IMR-90 (cell line): ENCODE measurements around the gene KAZN. TPM values are rescaled to one million over a fixed set of nuclear protein-coding genes. Genes with fewer than 3 reads are reported as not detected.

Source experiments
- ATAC-seq: fragments of 200-7000 bp; cut with Tn5 transposase; 2 replicates; pipeline ENCODE4 v1.9.1; 2020; ENCODE audit warnings: low read depth, mild to moderate bottlenecking, moderate library complexity
- BruUV-seq: library from RNA; stranded (reverse); fragments of 400-500 nt; replicated peaks from 2 replicates; lab custom pipeline; 2021; lab: Mats Ljungman, UMichigan
- CTCF ChIA-PET: fragments of 300-600 bp; formaldehyde crosslinking; extraction: SDS; loops from one replicate; lab custom pipeline; 2021; ENCODE audit warnings: antibody characterized with exemption; lab: Yijun Ruan, JAX
- POLR2A ChIA-PET: fragments of 300-600 bp; sonication (Branson Sonifier 250); formaldehyde crosslinking; loops from one replicate; lab custom pipeline; 2022; ENCODE audit warnings: antibody characterized with exemption; ENCODE audit not compliant: unreplicated experiment; lab: Charles Lee
- DNase-seq: peaks from one replicate; pipeline ENCODE4 v3.0.0; 2013
- H2AFZ ChIP-seq: replicated peaks from 2 replicates; pipeline ENCODE3; 2013; ENCODE audit warnings: low read length, mild to moderate bottlenecking; ENCODE audit not compliant: poor library complexity
- H2AK5ac ChIP-seq: 2 replicates; pipeline ENCODE4 v1.6.1; 2013; ENCODE audit warnings: low read depth, low read length, inconsistent platforms
- H2AK9ac ChIP-seq: replicated peaks from 2 replicates; pipeline ENCODE3; 2013; ENCODE audit warnings: mild to moderate bottlenecking, low read depth, low read length, moderate library complexity; ENCODE audit not compliant: poor library complexity
- H2BK120ac ChIP-seq: 2 replicates; pipeline ENCODE4 v1.6.1; 2013; ENCODE audit warnings: low read depth, low read length, inconsistent platforms
- H2BK15ac ChIP-seq: 3 replicates; pipeline ENCODE4 v1.6.1; 2013; ENCODE audit warnings: low read depth, low read length, inconsistent platforms
- H2BK20ac ChIP-seq: 2 replicates; pipeline ENCODE4 v1.6.1; 2013; ENCODE audit warnings: low read depth, mild to moderate bottlenecking, inconsistent platforms, low read length, moderate library complexity
- H2BK5ac ChIP-seq: 2 replicates; pipeline ENCODE4 v1.6.1; 2013; ENCODE audit warnings: mild to moderate bottlenecking, low read depth, low read length, inconsistent platforms; ENCODE audit not compliant: poor library complexity, severe bottlenecking
- H3K14ac ChIP-seq: replicated peaks from 2 replicates; pipeline ENCODE4 v1.6.1; 2013; ENCODE audit warnings: low read depth, low read length, inconsistent platforms
- H3K18ac ChIP-seq: 2 replicates; pipeline ENCODE4 v1.6.1; 2013; ENCODE audit warnings: low read depth, low read length, control low read depth
- H3K23ac ChIP-seq: 2 replicates; pipeline ENCODE4 v1.6.1; 2013; ENCODE audit warnings: low read depth, low read length, inconsistent platforms
- H3K27ac ChIP-seq: 2 replicates; pipeline ENCODE4 v1.5.1; 2013; ENCODE audit warnings: mild to moderate bottlenecking, control low read depth, low read length; ENCODE audit not compliant: insufficient read depth
- H3K27me3 ChIP-seq: 2 replicates; pipeline ENCODE4 v1.6.1; 2013; ENCODE audit warnings: low read length; ENCODE audit not compliant: control insufficient read depth, insufficient read depth
- H3K36me3 ChIP-seq: 2 replicates; pipeline ENCODE4 v1.6.1; 2013; ENCODE audit warnings: low read length, mixed read lengths; ENCODE audit not compliant: control insufficient read depth, insufficient read depth
- H3K4ac ChIP-seq: 2 replicates; pipeline ENCODE4 v1.6.1; 2013; ENCODE audit warnings: low read depth, low read length, inconsistent platforms
- H3K4me1 ChIP-seq: 2 replicates; pipeline ENCODE4 v1.6.1; 2013; ENCODE audit warnings: low read length, mixed read lengths; ENCODE audit not compliant: control insufficient read depth, insufficient read depth
- H3K4me2 ChIP-seq: 2 replicates; pipeline ENCODE4 v1.6.1; 2013; ENCODE audit warnings: low read depth, mild to moderate bottlenecking, control low read depth, low read length, moderate library complexity
- H3K4me3 ChIP-seq: 2 replicates; pipeline ENCODE4 v1.5.1; 2013; ENCODE audit warnings: low read depth, mild to moderate bottlenecking, control low read depth, low read length, moderate library complexity; ENCODE audit not compliant: insufficient read depth
- H3K56ac ChIP-seq: 2 replicates; pipeline ENCODE4 v1.6.1; 2013; ENCODE audit warnings: low read length, inconsistent platforms; ENCODE audit not compliant: insufficient read depth; ENCODE audit errors: extremely low read depth
- H3K79me1 ChIP-seq, 2 experiments: 2 replicates each; pipeline ENCODE4 v1.6.1; 2013; ENCODE audit warnings: low read length in 2 of 2, inconsistent platforms in 1 of 2, low read depth in 1 of 2
- H3K9ac ChIP-seq: 2 replicates; pipeline ENCODE4 v1.6.1; 2013; ENCODE audit warnings: low read depth, low read length, control low read depth
- H3K9me1 ChIP-seq: 2 replicates; pipeline ENCODE4 v1.6.1; 2013; ENCODE audit warnings: low read length, inconsistent platforms; ENCODE audit not compliant: insufficient read depth
- H3K9me3 ChIP-seq: 2 replicates; pipeline ENCODE4 v1.6.1; 2013; ENCODE audit warnings: low read length; ENCODE audit not compliant: control insufficient read depth, insufficient read depth
- H4K20me1 ChIP-seq: 2 replicates; pipeline ENCODE4 v1.6.1; 2013; ENCODE audit warnings: low read length, inconsistent platforms; ENCODE audit not compliant: insufficient read depth
- H4K5ac ChIP-seq: 2 replicates; pipeline ENCODE4 v1.6.1; 2013; ENCODE audit warnings: mild to moderate bottlenecking, low read depth, low read length, control low read depth
- H4K8ac ChIP-seq, 2 experiments: 2 replicates each; pipeline ENCODE4 v1.6.1; 2013; ENCODE audit warnings: low read depth in 2 of 2, low read length in 2 of 2, control low read depth in 1 of 2, inconsistent platforms in 1 of 2
- H4K91ac ChIP-seq: 2 replicates; pipeline ENCODE4 v1.6.1; 2013; ENCODE audit warnings: low read depth, low read length, inconsistent platforms; ENCODE audit not compliant: insufficient read depth
- USF2 ChIP-seq: fragments of 150-350 bp; IDR thresholded peaks from 2 replicates; pipeline ENCODE4 v1.6.1; 2017; ENCODE audit warnings: mild to moderate bottlenecking, antibody characterized with exemption, low read length, low read depth
- WGBS, 2 experiments: methylation state at CpG; one replicate each; pipeline versions ENCODE4 v1.1.5 to v1.1.7; 2013; ENCODE audit warnings: missing lambda C conversion rate in 2 of 2; ENCODE audit not compliant: insufficient read length in 1 of 2; ENCODE audit errors: extremely low coverage in 2 of 2; 5-methylcytosine and 5-hydroxymethylcytosine counted together
- dilution Hi-C: fragments of 300-500 bp; cut with HindIII; formaldehyde crosslinking; loops from one replicate; pipeline ENCODE4 v1.14.3; 2018; ENCODE audit warnings: low sequenced_read_pairs; ENCODE audit not compliant: unreplicated experiment
- in situ Hi-C: fragments of 300-500 bp; cut with MboI; formaldehyde crosslinking; loops from 3 replicates; pipeline ENCODE4 v1.14.3; 2019; ENCODE audit warnings: low sequenced_read_pairs, inconsistent platforms, mixed read lengths
- intact Hi-C: fragments of 100-400 bp; cut with micrococcal nuclease; formaldehyde crosslinking; loops from 2 replicates; pipeline ENCODE4 v1.10.0; 2022
- polyA plus RNA-seq, 3 experiments: library from polyadenylated mRNA; depleted of rRNA; stranded (reverse); fragments of >200 nt; gene quantifications; 2 replicates each; pipeline ENCODE4 v1.2.3, GENCODE V29; 2012; ENCODE audit warnings: low replicate concordance in 1 of 3
- total RNA-seq: library from RNA; depleted of rRNA; stranded (reverse); fragments of >200 nt; gene quantifications from 2 replicates; pipeline ENCODE4 v1.2.3, GENCODE V29; 2012

Gene KAZN
- total and polyA plus RNA-seq, 2 of the 4 experiments (the other 2 are of a cell fraction): 5.2 to 10.5 TPM

GRCh38 chr1:14611792-14612191 is 13.3 kb downstream of the KAZN start:
- ChIA-PET POLR2A (no interaction called here), CTCF (interaction anchor here (0.6 to 1.2 kb wide), 2 partner anchors 14 to 1073 kb away, joined by 4 read pairs; no protein-coding TSS in a partner anchor)
- no peak overlapping the region for H3K14ac ChIP-seq
- H2BK15ac ChIP-seq: no peak overlapping the region
- H3K36me3 ChIP-seq: no peaks in the 10 kb centered on the region
- H3K9me3 ChIP-seq: peaks cover 4% of the 10 kb centered on the region
- no peak overlapping the region for H3K4ac ChIP-seq
- DNase-seq (no peak), ATAC-seq (no peak)
- no TSS peak for BruUV-seq
- intact Hi-C loops (no loop called here), dilution Hi-C loops (no loop called here), in situ Hi-C loops (no loop called here)
- no peak overlapping the region for H4K5ac ChIP-seq
- no peak overlapping the region for H3K23ac ChIP-seq
- TF ChIP-seq USF2: no peak
- no peaks in the 10 kb centered on the region for H3K79me1 ChIP-seq
- H4K8ac ChIP-seq: no peak overlapping the region
- H3K9me1 ChIP-seq: no peaks in the 10 kb centered on the region
- no peaks in the 10 kb centered on the region for H4K20me1 ChIP-seq
- no peak overlapping the region for H3K4me2 ChIP-seq
- no peak overlapping the region for H3K56ac ChIP-seq
- H2AK5ac ChIP-seq: no peak overlapping the region
- H3K9ac ChIP-seq: no peak overlapping the region
- H2BK120ac ChIP-seq: no peak overlapping the region
- no peak overlapping the region for H3K4me3 ChIP-seq
- no peak overlapping the region for H2BK5ac ChIP-seq
- no peak overlapping the region for H2BK20ac ChIP-seq
- H4K91ac ChIP-seq: no peak overlapping the region
- H3K4me1 ChIP-seq: no peaks in the 10 kb centered on the region
- no peak overlapping the region for H2AFZ ChIP-seq
- H3K27me3 ChIP-seq: no peaks in the 10 kb centered on the region
- no peak overlapping the region for H2AK9ac ChIP-seq
- H3K18ac ChIP-seq: no peak overlapping the region
- H3K27ac ChIP-seq: no peak overlapping the region
- no CpG with 5 or more reads among the region's 3 CpGs for WGBS, 2 experiments
